GM20431 (cell line): ENCODE data around the gene ABCB11.

ENCODE experiments used
- in situ Hi-C: fragments of 300-500 bp; cut with MseI, MboI; formaldehyde crosslinking; loops from one replicate; pipeline ENCODE4 v1.15.0; 2020; ENCODE audit warnings: low sequenced_read_pairs; ENCODE audit not compliant: unreplicated experiment

The ABCB11 gene

DNA sequence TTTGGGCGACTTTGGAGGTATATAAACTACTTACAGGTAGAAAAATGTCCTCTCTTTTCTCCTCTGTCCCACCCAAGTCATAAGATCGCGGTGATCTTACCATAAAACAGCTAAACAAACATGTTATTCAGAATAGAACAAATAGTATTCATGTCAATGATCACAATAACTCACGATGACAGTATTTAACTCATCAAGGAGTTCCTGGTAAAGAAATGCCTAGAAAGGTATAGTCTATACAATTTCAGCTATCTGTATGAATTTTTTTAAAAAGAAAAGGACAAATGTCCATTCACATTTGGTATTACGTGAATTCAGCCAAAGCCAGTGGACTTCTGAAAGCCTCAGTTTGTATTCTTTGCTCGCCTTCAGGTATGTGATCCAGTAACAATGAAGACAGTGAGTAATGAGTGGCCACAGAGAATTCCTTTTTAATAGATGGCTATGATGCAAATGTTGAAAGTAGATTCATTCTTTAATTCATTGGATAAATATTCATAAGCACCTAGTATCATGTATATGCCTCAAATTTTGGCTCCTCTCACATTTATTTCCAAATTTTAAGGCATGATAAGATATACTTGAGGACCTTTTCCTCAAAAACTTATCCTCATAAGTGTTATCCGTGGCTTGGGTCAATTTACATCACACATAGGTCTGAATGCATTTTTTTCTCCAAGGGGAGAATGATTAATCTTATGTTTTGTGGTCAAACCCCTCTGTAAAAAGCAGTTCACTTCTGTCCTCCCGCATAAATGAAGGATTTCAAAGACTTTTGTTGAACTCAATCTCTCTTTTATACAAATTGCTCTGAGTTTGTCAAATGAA, 20.3 kb downstream of the ABCB11 start:
- in situ Hi-C loops = no loop called here

DNA sequence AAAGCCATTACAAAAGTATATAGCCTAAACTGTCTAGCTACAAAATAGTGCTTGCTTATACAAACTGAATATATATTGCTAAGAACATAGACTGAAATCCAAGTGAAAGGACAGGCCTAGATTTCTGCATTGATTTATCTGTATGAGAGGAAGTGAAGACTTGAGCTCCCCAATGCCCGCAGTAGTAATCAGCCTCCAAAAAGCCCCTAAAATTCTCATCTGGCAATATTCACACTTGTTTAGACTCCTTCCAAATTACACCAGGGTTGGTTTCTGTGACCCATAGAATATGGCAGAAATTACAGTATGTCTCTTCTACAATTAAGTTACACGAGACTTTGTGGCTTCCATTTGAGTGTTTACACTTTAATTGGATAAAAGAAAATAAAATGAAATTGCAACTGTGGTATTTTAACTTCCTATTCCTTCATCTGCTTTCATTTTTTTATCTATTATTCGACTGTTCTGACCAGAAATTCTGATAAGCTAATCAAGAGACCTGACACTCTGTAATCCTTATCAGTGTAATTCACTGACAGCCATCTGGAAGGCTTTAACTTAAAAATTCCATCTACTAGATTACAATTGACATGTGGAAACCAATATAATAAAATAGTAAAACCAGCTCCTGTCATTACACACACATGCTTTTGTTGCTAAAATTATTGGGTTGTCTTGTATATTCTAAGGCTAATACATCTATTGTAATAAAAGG, 21.1 kb downstream of the ABCB11 start:
- in situ Hi-C loops = no loop called here

DNA sequence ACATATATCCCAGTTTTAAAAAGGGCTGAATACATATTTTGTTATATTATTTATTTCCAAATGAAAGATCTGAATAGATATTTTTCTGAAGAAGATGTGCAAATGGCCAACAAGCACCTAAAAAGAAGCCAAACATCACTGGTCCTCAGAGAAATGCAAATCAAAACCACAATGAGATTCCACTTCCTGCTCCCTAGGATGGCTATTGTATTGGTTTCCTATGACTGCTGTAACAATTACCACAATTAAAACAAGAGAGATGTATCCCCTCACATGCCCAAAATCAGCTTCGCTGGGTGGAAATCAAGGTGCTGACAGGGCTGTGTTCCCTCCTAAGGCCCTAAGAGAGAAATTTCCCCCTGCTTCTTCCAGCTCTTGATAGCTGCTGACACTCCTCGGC, 23.2 kb downstream of the ABCB11 start:
- in situ Hi-C loops = no loop called here

DNA sequence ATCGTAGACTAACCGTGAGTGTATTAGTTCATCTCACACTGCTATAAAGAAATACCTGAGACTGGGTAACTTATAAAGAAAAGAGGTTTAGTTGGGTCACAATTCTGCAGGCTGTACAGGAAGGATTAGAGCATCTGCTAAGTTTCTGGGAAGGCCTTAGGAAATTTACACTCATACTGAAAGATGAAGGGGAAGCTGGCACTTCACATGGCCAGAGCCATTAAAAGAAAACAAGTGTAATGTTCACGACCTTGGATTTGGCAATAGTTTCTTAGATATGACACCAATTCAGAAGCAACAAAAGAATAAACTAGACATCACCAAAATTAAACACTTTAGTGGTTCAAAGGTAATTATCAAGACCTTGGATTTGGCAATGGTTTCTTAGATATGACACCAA, 23.8 kb downstream of the ABCB11 start:
- in situ Hi-C loops = no loop called here

DNA sequence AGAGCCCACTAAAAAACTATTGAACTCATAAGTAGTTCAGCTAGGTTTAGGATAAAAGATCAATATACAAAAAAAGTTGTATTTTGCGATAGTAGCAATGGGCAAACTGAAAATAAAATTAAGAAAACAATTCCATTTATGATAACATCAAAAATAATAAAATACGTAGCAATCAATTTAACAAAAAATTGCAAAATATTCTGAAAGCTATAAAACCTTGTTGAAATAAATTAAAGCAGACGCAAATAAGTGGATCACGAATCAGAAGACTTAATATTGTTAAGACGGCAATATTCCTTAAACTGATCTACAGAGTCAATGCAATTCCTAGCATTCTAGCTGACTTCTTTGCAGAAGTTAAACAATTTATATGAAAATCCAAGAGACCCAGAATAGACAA, 24.5 kb downstream of the ABCB11 start:
- in situ Hi-C loops = no loop called here

DNA sequence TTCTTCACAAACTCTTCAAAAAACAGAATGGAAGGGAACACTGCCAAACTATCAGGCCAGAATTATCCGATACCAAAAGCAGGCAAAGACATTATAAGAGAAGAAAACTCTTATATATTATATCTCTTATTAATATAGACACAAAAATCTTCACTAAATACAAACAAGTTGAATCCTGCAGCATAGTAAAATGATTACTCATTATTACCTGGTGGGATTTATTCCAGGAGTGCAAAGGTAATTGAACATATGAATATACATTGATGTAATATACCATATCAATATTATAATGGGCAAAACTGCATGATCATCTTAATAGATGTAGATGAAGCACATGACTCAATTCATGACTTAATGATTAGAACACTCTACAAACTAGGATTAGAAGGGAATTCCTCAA, 25.1 kb downstream of the ABCB11 start:
- in situ Hi-C loops = no loop called here

DNA sequence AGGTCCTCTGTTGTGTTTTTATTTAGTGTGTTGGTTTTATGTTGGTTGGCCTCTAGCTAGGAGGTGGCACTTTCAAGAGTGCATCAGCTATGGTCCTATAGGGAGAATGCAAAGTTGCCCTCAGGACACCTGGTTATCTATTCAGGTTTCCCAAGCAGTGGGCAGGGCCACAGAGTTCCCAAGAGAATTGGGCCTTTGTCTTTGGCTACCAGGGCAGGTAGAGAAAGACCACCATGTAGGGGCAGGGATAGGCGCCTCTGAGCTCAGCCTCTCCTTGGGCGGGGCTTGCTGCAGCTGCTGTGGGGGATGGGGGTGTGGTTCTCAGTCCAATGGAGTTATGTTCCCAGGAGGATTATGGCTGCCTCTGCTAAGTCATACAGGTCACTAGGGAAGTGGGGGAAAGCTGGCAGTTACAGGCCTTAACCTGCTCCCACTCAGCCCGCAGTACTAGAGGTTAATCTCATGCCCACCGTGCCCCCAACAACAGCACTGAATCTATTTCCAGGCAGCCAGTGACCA, 26.0 kb downstream of the ABCB11 start:
- in situ Hi-C loops = no loop called here

DNA sequence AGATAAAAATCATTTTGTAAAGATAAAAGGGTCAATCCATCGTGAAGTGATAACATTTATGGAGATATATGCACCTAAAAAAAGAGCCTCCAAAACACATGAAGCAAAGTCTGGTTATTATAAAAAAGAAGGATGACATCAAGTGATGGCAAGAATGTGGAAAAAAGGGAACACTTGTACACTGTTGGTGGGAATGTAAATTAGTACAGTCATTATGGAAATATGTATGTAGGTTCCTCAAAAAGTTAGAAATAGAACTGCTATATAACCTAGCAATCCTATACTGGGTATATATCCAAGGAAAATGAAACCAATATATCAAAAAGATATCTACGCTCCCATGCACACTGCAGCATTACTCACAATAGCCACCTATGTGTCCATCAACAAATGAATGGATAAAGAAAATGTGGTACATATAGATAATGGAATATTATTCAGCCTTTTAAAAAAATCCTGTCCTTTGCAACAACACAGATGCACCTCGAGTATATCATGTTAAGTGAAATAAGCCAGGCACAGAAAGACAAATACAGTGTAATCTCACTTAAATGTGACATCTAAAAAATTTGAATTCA, 28.9 kb downstream of the ABCB11 start:
- in situ Hi-C loops = no loop called here

DNA sequence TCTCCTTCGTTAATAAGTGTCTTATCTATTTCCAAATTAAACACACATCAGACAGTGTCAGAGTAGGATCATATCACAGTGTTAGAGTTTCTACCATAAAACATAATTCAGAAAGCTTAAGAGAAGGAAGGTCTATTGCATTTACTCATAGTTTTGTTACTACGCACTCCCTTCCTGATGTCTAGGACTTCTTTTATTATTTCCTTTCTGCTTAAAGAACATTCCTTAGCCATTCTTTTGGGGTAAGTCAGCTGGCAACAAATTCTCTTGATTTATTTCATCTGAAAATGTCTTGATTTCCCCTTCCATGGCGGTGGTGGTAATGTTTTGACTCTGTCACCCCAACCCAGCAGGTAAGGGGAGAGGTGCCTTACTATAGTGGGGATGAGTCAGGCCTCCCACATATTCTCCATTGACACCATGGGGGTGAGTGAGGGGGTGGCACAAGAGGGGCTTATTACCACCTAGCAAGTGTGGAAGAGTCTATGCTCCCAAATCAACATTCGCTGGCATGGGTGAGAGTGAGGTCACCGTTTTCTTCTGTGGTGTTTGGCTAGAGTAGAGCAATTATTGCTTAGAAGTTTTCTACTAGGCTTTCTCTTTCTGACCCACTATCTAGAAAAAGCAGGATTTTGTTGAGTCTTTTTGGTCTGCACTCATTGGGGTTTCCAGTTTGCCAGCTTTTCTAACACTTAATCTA, 29.9 kb downstream of the ABCB11 start:
- in situ Hi-C loops = no loop called here

DNA sequence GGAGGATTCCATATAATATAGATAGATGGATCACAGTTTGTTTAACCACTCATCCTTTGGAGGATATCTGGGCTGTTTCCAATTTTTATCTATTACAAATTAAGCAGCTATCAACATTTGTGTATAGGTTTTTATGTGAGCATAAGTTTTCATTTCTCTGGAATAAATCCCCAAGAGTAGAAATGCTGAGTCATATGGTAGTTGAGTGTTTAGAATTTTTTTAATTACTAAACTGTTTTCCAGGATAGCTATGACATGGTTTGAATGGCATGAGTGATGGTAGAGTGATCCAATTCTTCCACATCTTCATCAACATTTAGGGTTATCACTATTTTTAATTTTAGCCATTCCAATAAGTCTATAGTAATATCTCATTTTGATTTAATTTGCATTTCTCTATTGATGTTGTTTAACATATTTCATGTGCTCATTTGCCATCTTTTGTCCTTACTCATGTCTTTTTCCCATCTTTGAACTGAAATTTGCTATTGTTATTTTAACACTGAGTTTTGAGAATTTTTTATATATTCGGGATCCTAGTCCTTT, 31.4 kb downstream of the ABCB11 start:
- in situ Hi-C loops = no loop called here

DNA sequence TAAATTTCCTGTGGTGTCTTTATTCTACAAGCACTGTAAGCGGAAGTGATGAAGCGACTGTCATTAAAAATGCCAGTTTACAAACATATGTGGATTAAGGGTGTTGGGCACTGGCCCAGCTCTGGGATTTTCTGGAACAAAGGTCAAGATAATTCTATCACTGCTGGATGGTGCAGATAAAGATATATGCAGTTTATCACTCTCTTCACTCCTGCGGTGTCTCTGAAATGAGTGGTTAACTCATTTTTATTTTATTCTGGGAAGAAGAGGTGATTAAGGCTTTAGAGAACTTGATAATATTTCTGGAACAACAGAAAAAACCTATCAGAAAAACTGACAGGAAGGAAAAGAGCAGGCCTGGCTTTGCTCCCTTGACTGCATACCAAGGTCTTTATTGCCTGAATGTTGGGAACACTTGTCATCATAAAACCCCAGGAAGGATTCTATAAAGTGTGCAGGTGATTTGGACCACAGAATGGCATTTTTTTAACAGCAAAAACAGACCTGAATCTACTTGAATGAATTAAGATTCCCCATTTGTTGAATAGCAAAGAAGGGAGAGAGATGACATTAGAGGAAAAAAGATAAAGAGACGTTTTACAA, 32.4 kb downstream of the ABCB11 start:
- in situ Hi-C loops = no loop called here

DNA sequence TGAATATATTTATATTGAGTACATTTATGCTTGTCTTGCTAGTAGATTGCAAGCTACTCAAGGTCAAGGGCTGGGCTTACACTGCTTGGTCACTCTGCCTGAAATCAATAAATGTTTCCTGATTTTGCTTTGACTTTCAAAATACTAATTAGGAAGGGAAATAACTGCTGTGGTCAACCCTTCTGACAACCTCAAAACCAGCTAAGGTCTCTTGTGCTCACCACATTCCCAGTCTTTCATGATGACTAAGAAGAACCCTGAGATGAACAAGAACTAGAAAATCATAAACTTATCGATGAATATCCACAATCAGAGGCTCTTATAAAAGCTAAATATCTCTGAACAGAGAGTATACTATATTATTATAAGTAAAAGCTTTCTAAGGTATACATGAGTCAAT, 33.3 kb downstream of the ABCB11 start:
- in situ Hi-C loops = no loop called here

DNA sequence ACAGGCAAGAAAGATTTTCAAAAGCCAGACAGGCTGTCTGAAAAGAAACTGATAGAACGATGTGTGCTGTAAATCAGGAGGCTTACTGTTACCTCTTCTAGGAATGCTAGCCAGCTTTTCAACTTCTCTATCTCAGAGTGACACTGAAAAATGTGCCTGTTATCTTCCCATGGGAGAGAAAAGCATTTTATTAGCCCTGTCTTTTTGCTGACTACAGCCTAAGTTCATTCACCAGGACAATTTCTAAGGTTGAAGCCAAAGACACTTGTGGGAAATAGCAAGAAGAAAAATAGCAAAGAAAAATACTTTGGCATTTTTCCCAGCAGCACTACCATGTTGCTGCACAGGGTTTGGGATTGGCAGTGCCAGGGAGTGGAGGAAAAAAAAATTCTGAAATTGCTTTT, 34.0 kb downstream of the ABCB11 start:
- in situ Hi-C loops = no loop called here

DNA sequence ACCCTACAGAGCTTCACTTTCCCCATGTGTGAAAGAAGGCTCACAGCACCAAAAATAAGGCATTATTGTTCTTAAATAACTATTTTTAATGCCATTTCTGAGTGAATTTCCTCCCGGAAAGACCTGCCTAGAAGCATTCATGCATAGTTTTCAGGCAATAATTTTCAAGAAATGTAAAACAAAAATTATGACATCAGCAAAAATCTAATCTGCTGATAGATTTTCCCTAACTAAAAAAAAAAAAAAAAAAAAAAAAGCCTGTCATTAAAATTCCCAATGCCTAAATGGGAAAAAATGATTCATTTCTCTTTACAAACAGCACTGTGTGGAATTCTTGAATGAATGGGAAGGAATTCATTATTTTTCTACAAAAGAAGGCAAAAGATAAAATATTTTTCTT, 35.4 kb downstream of the ABCB11 start:
- in situ Hi-C loops = no loop called here

DNA sequence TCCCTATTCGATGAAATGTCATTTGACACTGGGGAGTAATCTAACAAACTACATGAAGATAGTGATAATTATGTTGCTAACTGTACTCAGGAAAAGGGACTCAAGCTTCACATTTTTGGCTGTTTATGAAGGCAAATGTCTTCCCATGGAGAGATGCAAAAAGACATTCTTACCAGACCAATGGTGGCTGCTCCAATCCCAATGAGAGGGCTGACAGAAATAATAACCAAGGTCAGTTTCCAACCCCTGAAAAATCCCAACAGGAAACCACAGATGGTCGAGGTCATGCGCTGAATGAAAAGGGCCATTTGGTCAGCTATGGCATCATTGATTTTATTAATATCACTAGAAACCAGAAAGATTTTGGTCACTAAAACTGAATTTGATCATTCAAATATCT, 37.6 kb downstream of the ABCB11 start:
- in situ Hi-C loops = no loop called here

DNA sequence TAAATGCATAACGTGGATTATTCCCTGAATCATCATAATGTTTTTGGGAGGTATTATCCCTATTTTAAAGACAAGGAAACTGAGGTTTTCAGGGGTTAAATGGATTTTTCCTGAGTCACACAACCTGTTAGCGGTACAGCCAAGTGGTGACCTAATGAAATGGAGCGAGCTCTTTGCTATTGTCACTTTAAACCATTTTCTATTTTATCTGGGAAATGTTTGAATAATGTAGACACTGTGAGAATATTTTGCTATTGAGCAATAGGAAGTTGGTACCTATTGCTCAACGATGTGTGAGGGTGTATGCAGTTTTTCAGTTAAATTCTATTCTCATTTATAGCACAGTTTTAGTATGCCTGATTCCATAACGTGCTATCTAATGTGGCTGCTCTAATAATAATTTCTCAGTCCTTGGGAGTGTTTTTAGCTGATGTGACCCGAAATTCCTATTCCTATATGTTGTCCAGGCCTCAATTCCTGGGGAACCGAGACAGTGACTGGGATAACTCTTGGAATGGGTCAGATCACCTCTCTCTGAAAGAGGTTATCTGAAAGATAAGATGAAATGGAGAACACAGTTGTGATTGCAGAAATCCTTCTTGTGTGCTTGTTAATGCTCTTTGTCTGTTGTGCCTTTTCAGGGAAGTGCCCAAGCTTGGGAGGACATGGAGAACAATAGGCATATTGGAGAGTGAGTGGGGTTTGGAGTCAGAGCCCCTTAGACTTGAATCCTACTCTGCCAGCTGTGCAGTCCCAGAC, 38.4 kb downstream of the ABCB11 start:
- in situ Hi-C loops = no loop called here

DNA sequence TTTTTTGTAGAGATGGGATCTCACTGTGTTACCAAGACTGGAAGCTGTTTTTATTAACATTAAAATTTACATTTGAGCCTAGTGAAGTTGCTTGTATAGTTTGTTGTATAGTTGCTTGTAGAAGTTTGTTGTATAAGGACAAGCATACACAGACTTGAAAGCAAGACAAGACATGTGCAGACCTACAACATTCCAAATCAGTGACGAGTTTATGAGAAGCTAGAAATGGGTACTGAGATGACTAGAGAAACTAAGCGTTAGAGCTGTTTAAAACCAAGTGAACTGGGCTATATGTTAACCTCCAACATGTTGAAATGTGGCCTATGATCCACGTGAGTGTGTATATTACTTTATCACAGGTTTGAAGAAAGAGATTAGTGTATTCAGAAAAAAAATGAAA, 39.1 kb downstream of the ABCB11 start:
- in situ Hi-C loops = no loop called here

DNA sequence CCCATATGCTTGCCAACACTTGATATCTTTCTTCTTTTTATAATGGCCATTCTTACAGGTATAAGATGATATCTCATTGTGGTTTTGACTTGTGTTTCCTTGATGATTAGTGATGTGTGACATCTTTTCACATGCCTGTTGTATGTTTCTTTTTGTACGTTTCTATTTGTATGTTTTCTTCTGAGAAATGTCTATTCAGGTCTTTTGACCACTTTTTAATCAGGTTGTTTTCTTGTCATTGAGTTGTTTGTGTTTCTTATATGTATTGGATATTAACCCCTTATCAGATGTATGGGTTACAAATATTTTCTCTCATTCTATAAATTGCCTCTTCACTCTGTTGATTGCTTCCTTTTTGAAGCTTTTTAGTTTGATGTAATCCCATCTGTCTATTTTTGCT, 42.4 kb downstream of the ABCB11 start:
- in situ Hi-C loops = no loop called here

DNA sequence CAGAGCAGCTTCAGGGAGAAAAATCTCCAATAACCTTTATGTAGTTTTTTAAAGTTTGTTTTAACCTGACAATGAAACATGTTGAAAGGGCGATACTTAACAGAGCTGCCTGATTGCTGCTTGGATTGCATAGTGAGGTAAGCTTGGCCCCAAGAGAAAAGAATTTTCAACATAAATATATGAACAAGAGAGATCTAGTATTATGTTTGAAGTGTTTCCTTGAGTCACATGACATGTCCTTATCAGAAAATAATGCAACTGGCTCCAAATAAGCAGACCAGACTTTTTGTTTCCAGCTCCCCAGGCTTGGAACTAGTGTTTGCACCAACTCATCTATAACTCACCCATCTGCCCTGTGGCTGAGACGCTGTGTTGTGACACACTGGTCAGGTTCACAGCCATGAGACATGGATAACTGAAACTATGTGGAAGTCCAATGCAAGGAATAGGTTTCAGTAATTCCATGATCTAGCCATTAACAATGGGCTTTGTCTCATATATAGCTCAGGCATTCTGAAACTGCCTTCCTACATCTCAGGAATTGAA, 44.7 kb downstream of the ABCB11 start:
- in situ Hi-C loops = no loop called here
